Upper lobe of left lung (tissue), 4 donors: ENCODE measurements around the gene AP1G1.
"Not testable (repeated sequence)": the region's sequence is repeated elsewhere in the genome, so short reads cannot be mapped to it uniquely, and the experiment has no call there.

Experiments
- CTCF ChIP-seq, 6 experiments: fragments of 450-650 bp in 4 of 6; fragments of 200-600 bp in 2 of 6; sonication (generic) in 2 of 6; IDR thresholded peaks; one replicate each; pipeline ENCODE4 v1.5.1; 2016 to 2019; ENCODE audit warnings: antibody characterized with exemption in 6 of 6
- EP300 ChIP-seq, 4 donors: sonication (generic); formaldehyde crosslinking; IDR thresholded peaks; one replicate each; pipeline ENCODE4 v1.5.1; 2017; ENCODE audit warnings: antibody characterized with exemption in 4 of 4, control low read depth in 2 of 4
- POLR2A ChIP-seq, 4 donors: fragments of 450-650 bp; IDR thresholded peaks; one replicate each; pipeline ENCODE4 v1.5.1; 2016 to 2017; ENCODE audit warnings: antibody characterized with exemption in 4 of 4, mild to moderate bottlenecking in 2 of 4

GRCh38 chr16:71817155-71817500 is 8.5 kb upstream of the AP1G1 start:
- TF ChIP-seq POLR2A, CTCF, EP300 (IDR thresholded peaks at IDR 0.05): not testable (repeated sequence)
